OCI-LY7 (cell line): Measurements from ENCODE around the gene MCRIP1.

Experiments
- EZH2phosphoT487 ChIP-seq: fragments of 200-600 bp; sonication (generic); IDR thresholded peaks from 2 replicates; pipeline ENCODE4 v1.6.1; 2018; ENCODE audit warnings: low read depth, borderline replicate concordance, mild to moderate bottlenecking, mixed run types, antibody characterized with exemption, low read length, moderate library complexity, mixed read lengths
- TF ChIP-seq, protein P1 (sequence below): fragments of 200-600 bp; sonication (generic); conservative IDR thresholded peaks from 2 replicates; pipeline ENCODE4 v1.5.1; 2014; ENCODE audit warnings: mild to moderate bottlenecking, antibody characterized with exemption, low read length, moderate library complexity, mixed read lengths

DNA sequence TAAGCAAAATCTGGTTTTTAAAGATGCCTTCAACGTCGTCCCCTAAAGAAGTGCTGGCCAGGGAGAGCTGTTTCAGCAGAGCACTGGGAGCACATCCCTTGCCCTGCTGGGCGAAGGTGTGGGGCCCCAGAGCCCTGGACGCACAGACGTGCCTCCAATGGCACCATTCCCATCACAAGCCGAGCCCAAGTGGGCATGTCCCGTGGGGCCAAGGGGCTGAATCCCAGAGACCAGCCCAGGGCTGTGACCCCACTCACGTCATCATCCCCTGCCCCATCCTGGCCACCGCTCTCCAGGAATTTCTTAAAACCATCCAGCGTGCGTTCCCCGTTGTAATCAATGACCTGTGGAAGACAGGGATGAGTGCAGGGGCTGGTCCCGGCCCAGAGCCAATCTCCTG is 11.8 kb upstream of the MCRIP1 start:
- TF ChIP-seq, protein P1, sequence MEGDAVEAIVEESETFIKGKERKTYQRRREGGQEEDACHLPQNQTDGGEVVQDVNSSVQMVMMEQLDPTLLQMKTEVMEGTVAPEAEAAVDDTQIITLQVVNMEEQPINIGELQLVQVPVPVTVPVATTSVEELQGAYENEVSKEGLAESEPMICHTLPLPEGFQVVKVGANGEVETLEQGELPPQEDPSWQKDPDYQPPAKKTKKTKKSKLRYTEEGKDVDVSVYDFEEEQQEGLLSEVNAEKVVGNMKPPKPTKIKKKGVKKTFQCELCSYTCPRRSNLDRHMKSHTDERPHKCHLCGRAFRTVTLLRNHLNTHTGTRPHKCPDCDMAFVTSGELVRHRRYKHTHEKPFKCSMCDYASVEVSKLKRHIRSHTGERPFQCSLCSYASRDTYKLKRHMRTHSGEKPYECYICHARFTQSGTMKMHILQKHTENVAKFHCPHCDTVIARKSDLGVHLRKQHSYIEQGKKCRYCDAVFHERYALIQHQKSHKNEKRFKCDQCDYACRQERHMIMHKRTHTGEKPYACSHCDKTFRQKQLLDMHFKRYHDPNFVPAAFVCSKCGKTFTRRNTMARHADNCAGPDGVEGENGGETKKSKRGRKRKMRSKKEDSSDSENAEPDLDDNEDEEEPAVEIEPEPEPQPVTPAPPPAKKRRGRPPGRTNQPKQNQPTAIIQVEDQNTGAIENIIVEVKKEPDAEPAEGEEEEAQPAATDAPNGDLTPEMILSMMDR, result no peak
- no peak for TF ChIP-seq EZH2phosphoT487
